Mesodermal cell (in vitro differentiated cells): ENCODE results near the gene TNFAIP8.

Source experiments
- H3K27ac ChIP-seq: 2 replicates; pipeline ENCODE4 v1.7.0; 2013; ENCODE audit warnings: mild to moderate bottlenecking, low read depth, low read length, moderate library complexity; ENCODE audit not compliant: severe bottlenecking
- H3K36me3 ChIP-seq: 2 replicates; pipeline ENCODE4 v1.7.1; 2013; ENCODE audit warnings: mild to moderate bottlenecking, low read length, moderate library complexity; ENCODE audit not compliant: control insufficient read depth, insufficient read depth
- H3K4me1 ChIP-seq: one replicate; pipeline ENCODE4 v1.7.1; 2013; ENCODE audit warnings: mild to moderate bottlenecking, low read length; ENCODE audit not compliant: insufficient read depth, control insufficient read depth, poor library complexity, severe bottlenecking
- H3K4me3 ChIP-seq: 2 replicates; pipeline ENCODE4 v1.7.0; 2013; ENCODE audit warnings: low read length, control low read depth, mild to moderate bottlenecking; ENCODE audit not compliant: insufficient read depth, poor library complexity, severe bottlenecking; ENCODE audit errors: extremely low read depth
- H3K9me3 ChIP-seq: 2 replicates; pipeline ENCODE4 v1.7.1; 2013; ENCODE audit warnings: mild to moderate bottlenecking, low read length, moderate library complexity; ENCODE audit not compliant: control insufficient read depth
- WGBS, 2 experiments: methylation state at CpG; one replicate each; pipeline ENCODE4 v1.1.5; 2013; ENCODE audit warnings: missing lambda C conversion rate in 2 of 2; ENCODE audit not compliant: insufficient coverage in 2 of 2; 5-methylcytosine and 5-hydroxymethylcytosine counted together

TNFAIP8 gene

DNA sequence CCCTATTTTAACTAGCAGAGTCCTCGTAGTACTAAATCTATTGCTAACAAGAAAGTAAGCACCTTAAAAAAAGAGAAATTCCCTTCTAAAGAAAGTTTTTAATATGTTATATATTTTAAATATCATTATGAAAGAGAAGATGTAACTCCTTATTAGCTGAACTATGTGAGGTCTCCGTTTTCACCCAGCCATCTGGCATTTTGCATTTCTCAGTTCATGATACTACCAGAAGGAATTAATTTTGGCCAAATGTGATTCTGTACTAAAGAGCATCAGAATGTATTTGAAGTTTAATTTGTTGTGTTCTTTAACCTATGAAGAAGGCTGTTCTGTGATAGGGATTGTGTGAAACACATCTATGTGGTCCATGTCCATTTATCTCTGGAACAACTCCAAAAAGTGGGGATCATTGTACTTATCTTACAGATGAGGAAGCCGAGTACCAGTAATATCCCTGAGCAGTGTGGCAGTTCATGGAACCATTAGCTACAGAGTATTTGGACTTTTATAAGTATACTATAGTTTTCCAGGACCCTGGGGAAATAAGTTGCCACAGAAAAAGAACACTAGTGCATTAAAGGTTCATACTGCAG, 29.8 kb downstream of the TNFAIP8 start:
- Histone ChIP-seq H3K4me1 (no peaks in the 10 kb centered on the region), H3K4me3 (no peak overlapping the region), H3K36me3 (no peaks in the 10 kb centered on the region), H3K9me3 (no peaks in the 10 kb centered on the region), H3K27ac (no peak overlapping the region)
- WGBS, 2 experiments = 100% methylated on average over 1 of the region's 3 CpGs; no CpG with 5 or more reads in 1 of the 2 experiments

DNA sequence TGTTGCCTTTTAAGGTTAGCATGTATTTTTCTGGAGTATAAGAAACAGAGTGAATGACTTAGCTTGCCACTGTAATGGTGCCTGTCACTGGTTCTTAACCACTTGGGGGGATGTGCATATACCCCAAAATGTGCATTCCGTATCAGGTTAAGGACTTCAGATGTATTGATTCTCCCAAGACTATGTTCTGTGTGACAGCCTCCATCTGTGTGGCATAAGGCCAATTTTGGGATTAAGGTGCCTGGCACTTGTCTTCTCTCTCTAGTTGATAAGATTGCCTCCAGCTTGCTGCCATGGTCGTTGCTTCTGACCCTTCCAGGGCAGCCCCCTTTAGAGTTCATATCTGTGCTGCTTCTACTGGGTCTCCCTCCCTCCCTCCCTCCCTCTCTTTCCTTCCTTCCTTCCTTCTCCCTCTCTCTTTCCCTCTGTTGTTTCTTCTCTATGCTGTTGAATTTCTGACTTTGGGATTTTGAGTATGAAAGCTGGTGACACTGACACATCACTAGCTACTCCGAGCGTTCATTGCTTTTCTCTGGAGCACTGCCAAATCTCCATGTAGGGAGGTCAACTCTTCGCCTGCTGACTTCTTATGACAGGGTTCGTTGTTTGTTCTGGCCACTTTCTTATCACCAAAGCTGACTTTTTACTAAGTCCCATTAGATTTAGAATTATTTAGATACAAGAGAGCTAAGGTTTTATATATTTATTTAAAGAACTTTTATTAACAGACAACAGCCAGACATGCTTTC, 31.0 kb downstream of the TNFAIP8 start:
- no peaks in the 10 kb centered on the region for H3K4me1 ChIP-seq
- H3K4me3 ChIP-seq = no peak overlapping the region
- H3K27ac ChIP-seq = no peak overlapping the region
- H3K36me3 ChIP-seq = no peaks in the 10 kb centered on the region
- no peaks in the 10 kb centered on the region for H3K9me3 ChIP-seq
- 68 to 85% methylated on average over 3 to 4 of the region's 6 CpGs for WGBS, 2 experiments

DNA sequence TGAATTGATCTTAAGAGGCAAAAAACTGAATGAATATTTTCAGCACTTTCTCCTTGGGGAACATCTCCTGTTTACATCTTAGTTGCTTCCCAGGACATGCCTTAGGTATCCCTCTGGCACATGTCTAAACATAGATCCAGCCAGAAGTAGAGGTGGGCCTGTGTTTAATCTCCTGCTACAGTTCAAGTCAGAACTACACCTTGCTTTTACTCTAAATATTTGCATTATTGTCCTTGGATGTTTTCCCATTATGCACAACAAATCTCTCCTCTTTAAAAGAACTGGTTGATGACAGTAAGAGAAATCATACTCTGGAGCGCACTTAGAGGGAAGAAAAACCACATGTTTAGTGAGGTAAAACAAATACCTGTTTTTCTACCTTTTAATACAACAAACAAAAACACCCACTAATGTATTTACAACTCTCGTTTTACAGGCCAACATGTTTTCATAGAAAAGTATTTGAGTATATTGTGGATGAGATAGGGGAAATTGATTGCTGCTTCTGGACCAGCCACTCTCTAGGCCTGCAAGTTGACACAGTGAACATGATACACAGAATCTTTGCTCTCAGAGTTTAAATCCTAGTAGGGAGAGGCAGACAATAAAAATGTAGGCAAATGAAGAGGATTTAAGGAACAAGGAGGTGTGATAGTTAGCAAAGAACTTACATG, 32.3 kb downstream of the TNFAIP8 start:
- 100% methylated on average over 1 of the region's 2 CpGs; no CpG with 5 or more reads in 1 of the 2 experiments for WGBS, 2 experiments
- Histone ChIP-seq H3K4me1 (no peaks in the 10 kb centered on the region), H3K36me3 (peaks cover 5% of the 10 kb centered on the region), H3K27ac (no peak overlapping the region), H3K9me3 (no peaks in the 10 kb centered on the region), H3K4me3 (no peak overlapping the region)

DNA sequence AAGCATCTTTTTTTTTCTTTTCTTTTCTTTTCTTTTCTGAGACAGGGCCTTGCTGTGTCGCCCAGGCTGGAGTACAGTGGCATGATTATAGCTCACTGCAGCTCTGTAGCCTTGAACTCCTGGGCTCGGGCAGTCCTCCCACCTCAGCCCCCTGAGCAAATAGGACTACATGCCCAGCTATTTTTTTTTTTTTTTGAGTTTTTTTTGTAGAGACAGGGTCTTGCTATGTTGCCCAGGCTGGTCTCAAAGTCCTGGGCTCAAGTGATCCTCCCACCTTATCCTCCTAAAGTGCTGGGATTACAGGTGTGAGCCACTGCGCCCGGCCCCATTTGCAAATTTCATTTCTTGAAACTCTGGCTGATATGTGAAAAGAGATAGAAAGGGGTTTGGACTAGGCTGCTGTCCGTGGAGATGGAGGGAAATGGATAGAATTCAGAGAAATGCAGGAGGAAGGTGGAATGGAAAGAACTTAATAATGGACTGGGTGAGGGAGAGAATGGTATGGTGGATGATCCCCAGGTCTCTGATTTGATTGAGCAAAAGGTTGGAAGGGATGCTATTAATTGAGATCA, 32.9 kb downstream of the TNFAIP8 start:
- H3K4me1 ChIP-seq = no peaks in the 10 kb centered on the region
- H3K36me3 ChIP-seq = peaks cover 6% of the 10 kb centered on the region
- no peak overlapping the region for H3K4me3 ChIP-seq
- H3K9me3 ChIP-seq = no peaks in the 10 kb centered on the region
- 89 to 94% methylated on average over 2 to 5 of the region's 5 CpGs for WGBS, 2 experiments
- no peak overlapping the region for H3K27ac ChIP-seq

DNA sequence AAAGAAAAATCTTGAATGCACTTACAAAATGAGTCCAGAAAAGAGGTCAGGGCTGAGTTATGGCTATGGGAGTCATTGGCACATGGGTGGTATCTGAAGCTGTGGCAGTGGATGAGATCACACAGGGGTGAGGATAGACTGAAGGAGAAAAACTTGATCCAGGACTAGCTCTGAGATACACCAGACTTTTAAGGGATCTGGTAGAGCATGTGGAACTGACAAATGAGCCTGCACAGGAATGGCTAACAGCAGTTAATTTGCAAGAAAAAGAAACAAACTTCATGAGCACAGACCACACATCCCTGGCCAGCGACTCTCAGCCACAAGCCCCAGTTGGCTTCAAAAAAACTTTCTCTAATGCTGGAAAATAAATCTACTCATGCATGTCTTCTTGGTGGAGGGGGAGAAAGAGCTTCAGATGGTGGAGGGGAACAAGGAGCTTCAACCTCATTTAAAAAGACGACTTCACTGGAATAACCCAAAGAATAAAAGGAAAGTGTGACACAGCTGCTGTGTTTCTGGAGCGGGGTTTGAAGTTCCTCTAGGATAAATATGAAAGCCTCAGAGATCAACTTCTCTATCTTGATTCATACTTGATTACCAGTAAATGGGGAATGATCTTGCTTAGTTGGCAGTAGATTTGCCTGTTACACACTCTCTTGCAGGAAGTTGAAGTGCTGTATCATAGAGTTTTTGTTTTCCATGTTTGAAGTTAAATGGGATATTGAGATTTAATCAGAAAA, 33.6 kb downstream of the TNFAIP8 start:
- Histone ChIP-seq H3K36me3 (peaks cover 6% of the 10 kb centered on the region), H3K4me3 (no peak overlapping the region), H3K9me3 (no peaks in the 10 kb centered on the region), H3K4me1 (no peaks in the 10 kb centered on the region), H3K27ac (peak overlapping the region; percentile 23)
- 100% methylated on average over 1 of the region's 3 CpGs; no CpG with 5 or more reads in 1 of the 2 experiments for WGBS, 2 experiments

DNA sequence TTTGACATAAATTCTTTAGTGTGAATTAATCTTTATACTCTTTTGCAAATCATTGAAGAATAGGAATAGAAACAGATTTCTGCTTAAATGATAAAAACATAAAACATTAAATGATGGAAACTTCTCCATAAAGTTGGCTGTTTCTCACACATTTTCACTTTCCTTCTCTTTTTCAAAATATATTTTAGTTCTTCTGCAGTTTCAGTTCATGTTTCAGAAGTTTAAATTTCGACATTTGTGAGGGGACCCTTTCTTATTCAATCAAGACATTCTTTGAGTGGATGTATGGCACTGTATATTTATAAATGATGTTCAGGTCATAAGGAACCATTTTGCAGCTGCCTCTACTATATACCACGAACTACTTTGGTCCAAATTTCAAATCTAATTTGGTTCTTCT, 34.6 kb downstream of the TNFAIP8 start:
- 80% methylated on average over 1 of the region's 2 CpGs; no CpG with 5 or more reads in 1 of the 2 experiments for WGBS, 2 experiments
- no peaks in the 10 kb centered on the region for H3K4me1 ChIP-seq
- peaks cover 6% of the 10 kb centered on the region for H3K36me3 ChIP-seq
- no peak overlapping the region for H3K27ac ChIP-seq
- H3K9me3 ChIP-seq = no peaks in the 10 kb centered on the region
- no peak overlapping the region for H3K4me3 ChIP-seq

DNA sequence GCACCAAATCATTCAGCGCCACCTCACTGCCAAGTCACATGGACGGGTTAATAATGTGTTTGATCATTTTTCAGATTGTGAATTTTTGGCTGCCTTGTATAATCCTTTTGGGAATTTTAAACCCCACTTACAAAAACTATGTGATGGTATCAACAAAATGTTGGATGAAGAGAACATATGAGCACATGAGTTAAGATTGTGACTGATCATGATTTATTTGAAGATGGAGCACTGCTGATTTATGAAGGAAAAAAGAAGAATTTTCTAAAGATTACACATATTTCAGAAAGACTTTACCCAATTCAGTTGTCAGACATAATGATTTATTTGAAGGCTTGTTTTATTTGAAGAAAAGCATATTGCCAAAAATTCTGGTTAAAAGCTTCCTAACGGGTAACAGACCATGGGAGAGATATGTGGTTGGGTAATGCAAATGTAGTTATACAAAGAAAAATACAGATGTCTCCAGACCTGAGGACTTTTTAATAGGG, 37.4 kb downstream of the TNFAIP8 start:
- H3K36me3 ChIP-seq = peaks cover 6% of the 10 kb centered on the region
- WGBS, 2 experiments = 38 to 50% methylated on average over 1 of the region's 3 CpGs
- H3K4me1 ChIP-seq = no peaks in the 10 kb centered on the region
- H3K4me3 ChIP-seq = no peak overlapping the region
- no peaks in the 10 kb centered on the region for H3K9me3 ChIP-seq
- no peak overlapping the region for H3K27ac ChIP-seq

DNA sequence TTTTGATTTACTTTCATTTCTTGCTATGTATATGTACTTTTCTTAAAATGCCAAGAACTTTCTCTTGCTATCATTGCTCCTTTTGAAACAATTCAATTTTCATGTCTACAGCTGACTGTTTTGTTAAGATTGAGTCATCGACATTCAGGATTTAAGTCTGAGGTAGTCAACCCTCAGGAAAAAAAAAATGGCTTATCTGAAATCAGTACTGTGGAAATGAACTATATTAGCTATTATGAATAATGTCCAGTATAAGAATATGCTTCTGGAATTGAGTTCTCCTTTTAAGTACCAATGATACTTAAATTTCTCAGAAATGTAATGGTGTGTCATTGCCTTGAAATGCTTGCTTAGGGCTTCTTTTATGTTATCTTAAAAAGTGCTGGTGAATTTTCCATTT, 37.9 kb downstream of the TNFAIP8 start:
- Histone ChIP-seq H3K9me3 (no peaks in the 10 kb centered on the region), H3K36me3 (peaks cover 6% of the 10 kb centered on the region), H3K4me3 (no peak overlapping the region), H3K4me1 (no peaks in the 10 kb centered on the region), H3K27ac (no peak overlapping the region)
- WGBS, 2 experiments = no CpG with 5 or more reads among the region's 1 CpG

DNA sequence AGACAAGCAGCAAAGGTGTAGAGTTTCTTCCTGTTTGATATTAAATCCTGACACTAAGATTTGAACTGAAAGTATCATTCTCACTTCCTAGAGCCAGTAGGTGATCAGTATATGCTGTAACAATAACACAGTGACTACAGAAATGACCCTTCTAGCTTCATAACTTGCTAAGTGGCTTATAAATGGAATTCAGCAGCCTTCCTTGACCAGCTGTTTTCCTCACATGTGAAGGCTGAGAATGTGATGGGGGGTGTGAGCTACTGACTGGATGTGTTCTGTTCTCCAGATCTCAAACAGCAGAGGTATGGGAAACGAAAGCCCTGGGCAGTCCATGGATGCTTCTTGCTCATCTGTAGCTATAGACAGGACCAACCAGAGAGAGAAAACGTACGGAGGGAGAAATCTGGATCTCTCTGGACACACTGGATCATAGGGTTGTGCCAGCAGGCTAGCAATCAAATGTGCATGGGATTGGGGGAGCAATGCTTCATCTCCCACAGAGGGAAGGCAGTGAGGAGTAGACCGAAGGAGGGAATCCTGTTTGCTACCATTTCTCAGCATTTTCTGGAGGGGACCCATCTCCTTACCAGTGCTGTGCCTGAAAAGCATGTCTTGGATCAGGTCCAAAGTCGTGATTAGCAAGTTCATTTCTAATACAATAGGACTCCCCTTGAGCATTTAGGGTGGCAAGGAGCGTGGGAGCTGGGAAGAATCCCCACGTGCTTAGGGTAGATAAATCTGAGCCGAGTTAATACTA, 39.4 kb downstream of the TNFAIP8 start:
- H3K9me3 ChIP-seq = no peaks in the 10 kb centered on the region
- H3K27ac ChIP-seq = no peak overlapping the region
- 93 to 94% methylated on average over 7 to 8 of the region's 8 CpGs for WGBS, 2 experiments
- peaks cover 6% of the 10 kb centered on the region for H3K36me3 ChIP-seq
- H3K4me1 ChIP-seq = no peaks in the 10 kb centered on the region
- H3K4me3 ChIP-seq = no peak overlapping the region
